Measurements from ENCODE around the gene ACOT8. TPM values are rescaled to one million over a fixed set of nuclear protein-coding genes. Genes with fewer than 3 reads are reported as not detected.

Gene ACOT8
- total and polyA plus RNA-seq, 2 donors (not counting 3 experiments of a cell fraction or from before 2014, with no cell fraction given): 15.5 to 50.9 TPM

DNA sequence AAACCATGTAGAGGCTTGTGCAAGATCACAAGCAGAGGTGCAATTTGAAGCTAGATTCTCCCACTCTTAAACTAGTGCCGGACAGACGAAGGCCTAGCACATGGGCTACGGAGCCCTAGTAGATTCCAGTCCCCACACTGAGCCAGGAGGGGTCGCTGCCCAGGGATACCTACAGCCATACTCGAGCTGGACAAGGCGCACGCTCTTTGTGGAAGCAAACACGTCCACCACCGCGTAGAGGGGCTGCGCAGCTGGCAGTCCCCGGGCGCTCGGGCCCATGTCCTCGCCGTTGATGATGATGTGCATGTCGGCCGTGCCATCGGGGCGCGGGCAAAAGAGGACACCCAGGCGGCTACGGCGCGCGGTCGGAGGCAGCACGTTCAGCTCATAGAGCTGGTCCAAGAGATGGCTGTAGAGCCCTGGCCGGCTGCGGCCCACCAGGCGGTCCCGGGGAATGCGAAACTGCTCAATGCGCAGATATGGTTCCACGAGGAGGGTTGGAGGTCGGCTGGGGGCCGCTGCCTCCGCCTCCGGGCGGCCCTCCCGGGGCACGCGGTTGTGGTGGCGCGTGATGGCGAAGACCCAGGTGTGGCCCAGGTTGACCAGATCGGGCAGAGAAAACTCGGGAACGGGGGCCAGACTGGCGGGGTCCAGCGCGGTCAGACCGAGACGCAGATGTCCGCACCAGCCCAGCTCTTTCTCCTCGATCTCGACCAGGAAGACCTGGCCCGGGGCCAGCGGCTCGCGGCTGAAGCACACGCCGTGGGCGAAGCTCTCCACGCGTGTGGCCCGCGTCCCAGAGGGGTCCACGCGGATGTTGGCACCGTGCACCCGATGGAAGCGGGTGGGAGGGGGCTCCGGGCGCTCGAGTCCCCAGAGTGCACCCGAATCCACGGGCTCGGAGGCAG, 33.1 kb upstream of the ACOT8 start:
- POLR2A ChIA-PET: interaction anchor here (0.7 to 3.5 kb wide), 6 partner anchors 9 to 68 kb away, joined by 3 to 26 read pairs (median 3); partner anchors contain the start of genes PCIF1, PLTP and ZSWIM1
- intact Hi-C loops (cut with micrococcal nuclease) (loop anchor here (1.0 to 2.0 kb wide), 6 partner anchors 34 to 80 kb away; partner anchors contain the start of genes ACOT8, PCIF1 and ZSWIM3), dilution Hi-C loops (cut with MboI; ENCODE audit: extremely low pct_ligation_motif_present, low sequenced_read_pairs) (no loop called here)
- DNase-seq (ENCODE audit: low read depth, low spot score) (peak; percentile 89), FAIRE-seq (peak; percentile 95)
- TF ChIP-seq, protein P1, sequence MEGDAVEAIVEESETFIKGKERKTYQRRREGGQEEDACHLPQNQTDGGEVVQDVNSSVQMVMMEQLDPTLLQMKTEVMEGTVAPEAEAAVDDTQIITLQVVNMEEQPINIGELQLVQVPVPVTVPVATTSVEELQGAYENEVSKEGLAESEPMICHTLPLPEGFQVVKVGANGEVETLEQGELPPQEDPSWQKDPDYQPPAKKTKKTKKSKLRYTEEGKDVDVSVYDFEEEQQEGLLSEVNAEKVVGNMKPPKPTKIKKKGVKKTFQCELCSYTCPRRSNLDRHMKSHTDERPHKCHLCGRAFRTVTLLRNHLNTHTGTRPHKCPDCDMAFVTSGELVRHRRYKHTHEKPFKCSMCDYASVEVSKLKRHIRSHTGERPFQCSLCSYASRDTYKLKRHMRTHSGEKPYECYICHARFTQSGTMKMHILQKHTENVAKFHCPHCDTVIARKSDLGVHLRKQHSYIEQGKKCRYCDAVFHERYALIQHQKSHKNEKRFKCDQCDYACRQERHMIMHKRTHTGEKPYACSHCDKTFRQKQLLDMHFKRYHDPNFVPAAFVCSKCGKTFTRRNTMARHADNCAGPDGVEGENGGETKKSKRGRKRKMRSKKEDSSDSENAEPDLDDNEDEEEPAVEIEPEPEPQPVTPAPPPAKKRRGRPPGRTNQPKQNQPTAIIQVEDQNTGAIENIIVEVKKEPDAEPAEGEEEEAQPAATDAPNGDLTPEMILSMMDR (IDR thresholded peaks at IDR 0.05; ENCODE audit: extremely low read depth in 1 of 2, insufficient read depth in 1 of 2, low read depth in 1 of 2, low read length in 2 of 2): peak; percentile 79 to 82
- TF ChIP-seq, protein P2, sequence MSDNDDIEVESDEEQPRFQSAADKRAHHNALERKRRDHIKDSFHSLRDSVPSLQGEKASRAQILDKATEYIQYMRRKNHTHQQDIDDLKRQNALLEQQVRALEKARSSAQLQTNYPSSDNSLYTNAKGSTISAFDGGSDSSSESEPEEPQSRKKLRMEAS (IDR thresholded peaks at IDR 0.05; ENCODE audit: insufficient read depth, insufficient read length): peak; percentile 56
- TF ChIP-seq JUN (IDR thresholded peaks at IDR 0.05; ENCODE audit: borderline replicate concordance, insufficient read depth, insufficient read length, low read depth) (no peak), POLR2A (IDR thresholded peaks at IDR 0.05; ENCODE audit: low read depth, low read length) (peak; percentile 30), MYC (IDR thresholded peaks at IDR 0.05; ENCODE audit: low read depth, low read length) (peak; percentile 68), POLR2AphosphoS5 (IDR thresholded peaks at IDR 0.05; ENCODE audit: insufficient read depth, low read depth, low read length) (peak; percentile 24), FOS (IDR thresholded peaks at IDR 0.05; ENCODE audit: borderline replicate concordance, insufficient read depth, low read length) (no peak), EZH2 (IDR thresholded peaks at IDR 0.05; ENCODE audit: borderline replicate concordance, low read depth, low read length, severe bottlenecking) (no peak), GATA2 (IDR thresholded peaks at IDR 0.05; ENCODE audit: insufficient read depth, insufficient read length, low read depth, low read length) (no peak)
- peak overlapping the region; percentile 50 for H3K27ac ChIP-seq (ENCODE audit: insufficient read depth, low read depth, low read length)
- H3K36me3 ChIP-seq (ENCODE audit: control insufficient read depth in 2 of 2, extremely low read depth in 1 of 2, insufficient read depth in 2 of 2, low read length in 2 of 2): peaks cover 0 to 19% of the 10 kb centered on the region in 2 experiments
- H3K9ac ChIP-seq (replicated peaks; ENCODE audit: extremely low read depth, insufficient read depth, low read length): peak overlapping the region; percentile 65
- peak overlapping the region; percentile 47 to 81 (median 57) for H3K4me3 ChIP-seq (replicated peaks in 1 of 3; ENCODE audit: insufficient read depth in 1 of 3, low read depth in 1 of 3, low read length in 3 of 3)
- H3K4me2 ChIP-seq (ENCODE audit: insufficient read depth, low read length): peak overlapping the region; percentile 60
- no peaks in the 10 kb centered on the region for H3K27me3 ChIP-seq (ENCODE audit: control insufficient read depth in 2 of 2, insufficient read depth in 2 of 2, low read length in 2 of 2)
- peaks cover 24% of the 10 kb centered on the region for H3K4me1 ChIP-seq (ENCODE audit: control insufficient read depth, extremely low read depth, insufficient read depth, low read length)
- TSS peak; percentile 35 for BruUV-seq (replicated peaks)
- no peaks in the 10 kb centered on the region for H3K79me2 ChIP-seq (ENCODE audit: control insufficient read depth, insufficient read depth, low read length)
- no peaks in the 10 kb centered on the region for H3K9me1 ChIP-seq (replicated peaks; ENCODE audit: control insufficient read depth, extremely low read depth, insufficient read depth, low read length)
- peak overlapping the region; percentile 61 for H2AFZ ChIP-seq (ENCODE audit: low read depth, low read length)
- CTCF ChIA-PET: interaction anchor here (0.6 to 4.9 kb wide), 29 partner anchors 9 to 930 kb away, joined by 3 to 50 read pairs (median 5); partner anchors contain the start of genes ACOT8, PCIF1, PLTP and SNX21
- no peaks in the 10 kb centered on the region for H3K9me3 ChIP-seq (replicated peaks; ENCODE audit: control insufficient read depth, insufficient read depth, low read length)
- no peaks in the 10 kb centered on the region for H4K20me1 ChIP-seq (replicated peaks; ENCODE audit: control insufficient read depth, extremely low read depth, insufficient read depth, low read length)
